ENCODE measurements around the gene NRIP1. TPM values are rescaled to one million over a fixed set of nuclear protein-coding genes. Genes with fewer than 3 reads are reported as not detected.

Gene NRIP1
- total and polyA plus RNA-seq, 9 of the 15 experiments (the other 6 are each of a cell fraction or from before 2014, with no cell fraction given): 4.3 to 42.8 (median 19.6) TPM

GRCh38 chr21:14977814-14978213 is 87.0 kb downstream of the NRIP1 start (continued):
- TF ChIP-seq ZBTB43 (CRISPR knock-in tag; IDR thresholded peaks at IDR 0.05) (no peak), ZNF143 (CRISPR knock-in tag; IDR thresholded peaks at IDR 0.05) (no peak)

GRCh38 chr21:14975136-14975919 is 89.5 kb downstream of the NRIP1 start:
- no peak overlapping the region for H2AFZ ChIP-seq (ENCODE audit: low read depth, low read length)
- FAIRE-seq (no peak), ATAC-seq (no peak), DNase-seq (ENCODE audit: extremely low read depth in 1 of 4, low spot score in 3 of 4) (no peak)
- POLR2A ChIA-PET: no interaction called here
- 83% methylated on average over 6 of the region's 6 CpGs for WGBS (ENCODE audit: insufficient coverage, low coverage, missing lambda C conversion rate)
- no peaks in the 10 kb centered on the region for H4K20me1 ChIP-seq (replicated peaks; ENCODE audit: control insufficient read depth, insufficient read depth, low read length)
- CTCF ChIA-PET (ENCODE audit: low intra/inter-chr PET ratio): no interaction called here
- H3K79me2 ChIP-seq (ENCODE audit: control insufficient read depth, insufficient read depth, low read length): peaks cover 8% of the 10 kb centered on the region; the same call in 1 of the 3 replicates
- H3K9me3 ChIP-seq (replicated peaks; ENCODE audit: control insufficient read depth, insufficient read depth, low read depth, low read length): no peaks in the 10 kb centered on the region
- H3K36me3 ChIP-seq (ENCODE audit: control insufficient read depth, insufficient read depth, low read length): 0 out of 3 replicates have a peak, but pooled peaks cover 5% of the 10 kb centered on the region
- no peak overlapping the region for H3K4me2 ChIP-seq (ENCODE audit: insufficient read depth, low read length)
- H3K27ac ChIP-seq (ENCODE audit: extremely low read depth, low read depth, low read length): no peak overlapping the region
- no peaks in the 10 kb centered on the region for H3K27me3 ChIP-seq (ENCODE audit: control insufficient read depth in 2 of 2, insufficient read depth in 2 of 2, low read length in 2 of 2)
- no peak overlapping the region for H3K4me3 ChIP-seq
- intact Hi-C loops (cut with micrococcal nuclease): no loop called here
- BruUV-seq (replicated peaks): no TSS peak
- no peaks in the 10 kb centered on the region for H3K9me1 ChIP-seq (ENCODE audit: control insufficient read depth, insufficient read depth, low read length)
- in situ Hi-C loops (cut with MboI): no loop called here
- no peak overlapping the region for H3K9ac ChIP-seq (ENCODE audit: insufficient read depth in 1 of 2, low read depth in 2 of 2, low read length in 2 of 2)
- no peaks in the 10 kb centered on the region for H3K4me1 ChIP-seq (replicated peaks in 1 of 2; ENCODE audit: control insufficient read depth in 2 of 2, insufficient read depth in 2 of 2, low read length in 2 of 2)
- peak; percentile 73 for TF ChIP-seq C11orf30 (IDR thresholded peaks at IDR 0.05; ENCODE audit: low read depth)
- no peak for TF ChIP-seq ZBTB43 (CRISPR knock-in tag; IDR thresholded peaks at IDR 0.05)
- no peak for TF ChIP-seq SREBF2 (CRISPR knock-in tag; IDR thresholded peaks at IDR 0.05)
- TF ChIP-seq MAFF (IDR thresholded peaks at IDR 0.05; ENCODE audit: low read length): peak; percentile 62; the same call in 1 of the 2 replicates
- TF ChIP-seq ARID3A (IDR thresholded peaks at IDR 0.05; ENCODE audit: borderline replicate concordance, low read depth, low read length): no peak
- TF ChIP-seq ZNF384 (IDR thresholded peaks at IDR 0.05; ENCODE audit: low read depth, low read length): peak; percentile 46
- no peak for TF ChIP-seq FOXA3 (CRISPR knock-in tag; conservative IDR thresholded peaks at IDR 0.05 in 1 of 2, IDR thresholded peaks at IDR 0.05 in 1 of 2)
- no peak for TF ChIP-seq GTF2F1 (IDR thresholded peaks at IDR 0.05; ENCODE audit: low read depth, low read length)
- TF ChIP-seq ZNF830 (CRISPR knock-in tag; IDR thresholded peaks at IDR 0.05): no peak
- 0 out of 2 replicates have a peak, but pooled peaks have one; percentile 16 for TF ChIP-seq ATF3 (IDR thresholded peaks at IDR 0.05)
- no peak for TF ChIP-seq ATF3 (CRISPR knock-in tag; conservative IDR thresholded peaks at IDR 0.05)
- no peak for TF ChIP-seq NR4A1 (CRISPR knock-in tag; IDR thresholded peaks at IDR 0.05)
- TF ChIP-seq NR4A1 (tag; IDR thresholded peaks at IDR 0.05): no peak
- peak; percentile 89 for TF ChIP-seq ZNF316 (IDR thresholded peaks at IDR 0.05)
- peak; percentile 44; the same call in 1 of the 2 replicates for TF ChIP-seq MAFG (tag; conservative IDR thresholded peaks at IDR 0.05)

Data from K562 (cell line).